ENCODE results near the gene SLC47A1.
"Not testable (repeated sequence)": the region's sequence is repeated elsewhere in the genome, so short reads cannot be mapped to it uniquely, and the experiment has no call there.

GRCh38 chr17:19519388-19520291 lies 14.0 kb upstream of the SLC47A1 start:
- TF ChIP-seq CTCF, POLR2A (IDR thresholded peaks at IDR 0.05): not testable (repeated sequence)

Data from vagina (tissue), 2 donors.